Activated CD4-positive, alpha-beta T cell treated with anti-CD3 and anti-CD28 coated beads, Interleukin-2, amount 50 U/mL, for 48 hours (primary cell): Measurements from ENCODE around the gene ADAMTS12.

Experiments used
- DNase-seq, 2 experiments: peaks; one replicate each; pipeline ENCODE4 v3.0.0-alpha.2; 2020

The ADAMTS12 gene

GRCh38 chr5:33894566-33894965 is 2.8 kb upstream of the ADAMTS12 start:
- DNase-seq, result no peak

GRCh38 chr5:33892620-33893137 is 889 bp upstream of the ADAMTS12 start:
- no peak for DNase-seq

GRCh38 chr5:33891446-33891787 is 373 bp downstream of the ADAMTS12 start:
- DNase-seq, result no peak

- no peak for DNase-seq
Measured at GRCh38 chr5:33890131-33891032, 1.4 kb downstream of the ADAMTS12 start.

- no peak for DNase-seq
Measured at GRCh38 chr5:33888587-33888986, 3.2 kb downstream of the ADAMTS12 start.

- no peak for DNase-seq
Measured at GRCh38 chr5:33887268-33887667, 4.5 kb downstream of the ADAMTS12 start.

- DNase-seq, result no peak
Measured at GRCh38 chr5:33886283-33886682, 5.5 kb downstream of the ADAMTS12 start.

- no peak for DNase-seq
Measured at GRCh38 chr5:33885679-33886078, 6.1 kb downstream of the ADAMTS12 start.

GRCh38 chr5:33883482-33883881 is 8.3 kb downstream of the ADAMTS12 start:
- DNase-seq, result no peak

GRCh38 chr5:33880319-33880718 is 11.5 kb downstream of the ADAMTS12 start:
- no peak for DNase-seq

- DNase-seq, result no peak
Measured at GRCh38 chr5:33877449-33877848, 14.3 kb downstream of the ADAMTS12 start.

GRCh38 chr5:33867241-33867640 is 24.5 kb downstream of the ADAMTS12 start:
- DNase-seq, result no peak

GRCh38 chr5:33859177-33859576 is 32.6 kb downstream of the ADAMTS12 start:
- DNase-seq, result peak; percentile 17 to 23

- DNase-seq, result no peak
Measured at GRCh38 chr5:33857037-33857436, 34.8 kb downstream of the ADAMTS12 start.

GRCh38 chr5:33855396-33855795 is 36.4 kb downstream of the ADAMTS12 start:
- no peak for DNase-seq

GRCh38 chr5:33854733-33855151 is 37.0 kb downstream of the ADAMTS12 start:
- DNase-seq, result no peak

- no peak for DNase-seq
Measured at GRCh38 chr5:33852837-33853236, 39.0 kb downstream of the ADAMTS12 start.

GRCh38 chr5:33852319-33852718 is 39.5 kb downstream of the ADAMTS12 start:
- DNase-seq, result no peak

- DNase-seq, result peak; percentile 26 to 47
Measured at GRCh38 chr5:33850100-33850594, 41.6 kb downstream of the ADAMTS12 start.

- no peak for DNase-seq
Measured at GRCh38 chr5:33848554-33848953, 43.2 kb downstream of the ADAMTS12 start.

GRCh38 chr5:33846851-33847250 is 44.9 kb downstream of the ADAMTS12 start:
- no peak for DNase-seq

GRCh38 chr5:33843579-33843978 is 48.2 kb downstream of the ADAMTS12 start:
- no peak for DNase-seq

- DNase-seq, result no peak
Measured at GRCh38 chr5:33842456-33842855, 49.3 kb downstream of the ADAMTS12 start.

GRCh38 chr5:33841891-33842290 is 49.9 kb downstream of the ADAMTS12 start:
- DNase-seq, result no peak
